K562 (cell line): Measurements from ENCODE around the gene NTM. TPM values are rescaled to one million over a fixed set of nuclear protein-coding genes. Genes with fewer than 3 reads are reported as not detected.

Source experiments
- ATAC-seq: fragments of 200-7000 bp; cut with Tn5 transposase; 3 replicates; pipeline ENCODE4 v1.9.1; 2020; ENCODE audit warnings: moderate library complexity
- BruUV-seq: library from RNA; stranded (reverse); fragments of 400-500 nt; replicated peaks from 2 replicates; lab custom pipeline; 2021; lab: Mats Ljungman, UMichigan
- CTCF ChIA-PET: fragments of 300-600 bp; formaldehyde crosslinking; extraction: SDS; loops from one replicate; lab custom pipeline; 2021; ENCODE audit warnings: low intra/inter-chr PET ratio; lab: Yijun Ruan, JAX
- POLR2A ChIA-PET: fragments of 300-600, 350-650 bp; sonication (Branson Sonifier 250); formaldehyde crosslinking; extraction: SDS; loops from one replicate; lab custom pipeline; 2021; ENCODE audit warnings: antibody characterized with exemption, inconsistent platforms; lab: Yijun Ruan, JAX
- DNase-seq, 4 experiments: peaks; one replicate each; pipeline versions ENCODE4 v3.0.0 to v3.0.0-alpha.2; 2011 to 2018; ENCODE audit warnings: low spot score in 3 of 4, mixed read lengths in 3 of 4; ENCODE audit errors: extremely low read depth in 1 of 4
- FAIRE-seq: peaks from 2 replicates; lab custom pipeline; 2011; peaks lifted over from hg19 to GRCh38; lab: Jason Lieb, UNC
- H2AFZ ChIP-seq: 2 replicates; pipeline ENCODE4 v1.6.0; 2011; ENCODE audit warnings: low read depth, low read length, control low read depth, inconsistent platforms
- H3K27ac ChIP-seq: fragments of 200-600 bp; 3 replicates; pipeline ENCODE4 v1.8.0; 2011; ENCODE audit warnings: low read depth, mild to moderate bottlenecking, control low read depth, inconsistent platforms, low read length, moderate library complexity, mixed read lengths; ENCODE audit errors: extremely low read depth
- H3K27me3 ChIP-seq, 2 experiments: fragments of 300-600 bp in 1 of 2; 2 replicates in 1 of 2; 3 replicates in 1 of 2; pipeline versions ENCODE4 v1.6.0 to v1.8.0; 2011; ENCODE audit warnings: inconsistent platforms in 2 of 2, low read length in 2 of 2, mild to moderate bottlenecking in 1 of 2, mixed read lengths in 1 of 2, moderate library complexity in 1 of 2; ENCODE audit not compliant: control insufficient read depth in 2 of 2, insufficient read depth in 2 of 2
- H3K36me3 ChIP-seq: fragments of 300-600 bp; 3 replicates; pipeline ENCODE4 v1.8.0; 2011; ENCODE audit warnings: mild to moderate bottlenecking, low read length, inconsistent platforms; ENCODE audit not compliant: control insufficient read depth, insufficient read depth
- H3K4me1 ChIP-seq, 2 experiments: fragments of 200-600 bp in 1 of 2; replicated peaks in 1 of 2; 2 replicates in 1 of 2; 3 replicates in 1 of 2; pipeline versions ENCODE4 v1.5.1 to v1.8.0; 2011; ENCODE audit warnings: inconsistent platforms in 2 of 2, low read length in 2 of 2, mild to moderate bottlenecking in 1 of 2, mixed read lengths in 1 of 2, moderate library complexity in 1 of 2; ENCODE audit not compliant: control insufficient read depth in 2 of 2, insufficient read depth in 2 of 2
- H3K4me2 ChIP-seq: 2 replicates; pipeline ENCODE4 v1.6.1; 2011; ENCODE audit warnings: low read length, control low read depth, inconsistent platforms, mixed read lengths; ENCODE audit not compliant: insufficient read depth
- H3K4me3 ChIP-seq: fragments of 200-600 bp; sonication (generic), shearing (Covaris generic); 2 replicates; pipeline ENCODE4 v1.5.1; 2016; ENCODE audit warnings: control low read depth, inconsistent platforms
- H3K79me2 ChIP-seq: fragments of 200-600 bp; 3 replicates; pipeline ENCODE4 v1.8.0; 2011; ENCODE audit warnings: low read length, inconsistent platforms; ENCODE audit not compliant: control insufficient read depth, insufficient read depth
- H3K9ac ChIP-seq, 2 experiments: 2 replicates each; pipeline versions ENCODE4 v1.6.0 to v1.6.1; 2011; ENCODE audit warnings: low read depth in 2 of 2, low read length in 2 of 2, control low read depth in 1 of 2, inconsistent platforms in 1 of 2, mild to moderate bottlenecking in 1 of 2, mixed read lengths in 1 of 2; ENCODE audit not compliant: insufficient read depth in 1 of 2
- H3K9me1 ChIP-seq: one replicate; pipeline ENCODE4 v1.6.0; 2011; ENCODE audit warnings: inconsistent platforms, mild to moderate bottlenecking, low read length, moderate library complexity; ENCODE audit not compliant: control insufficient read depth, insufficient read depth
- H3K9me3 ChIP-seq: replicated peaks from 2 replicates; pipeline ENCODE4 v1.5.1; 2011; ENCODE audit warnings: low read depth, low read length, inconsistent platforms; ENCODE audit not compliant: control insufficient read depth, insufficient read depth
- H4K20me1 ChIP-seq: replicated peaks from 2 replicates; pipeline ENCODE4 v1.6.1; 2011; ENCODE audit warnings: low read length, inconsistent platforms, mixed read lengths; ENCODE audit not compliant: control insufficient read depth, insufficient read depth
- DACH1 ChIP-seq: fragments of 450-650 bp; IDR thresholded peaks from 2 replicates; pipeline ENCODE4 v1.6.1; 2018; ENCODE audit not compliant: partially characterized antibody
- FOSL1 ChIP-seq: fragments of 200-800 bp; sonication (Bioruptor generic); conservative IDR thresholded peaks from 2 replicates; pipeline ENCODE4 v1.6.1; 2016; ENCODE audit warnings: missing genetic modification characterization, missing compliant biosample characterization
- GTF2B ChIP-seq: IDR thresholded peaks from 2 replicates; pipeline ENCODE4 v1.6.1; 2011; ENCODE audit not compliant: insufficient read length; ENCODE audit errors: extremely low read depth
- HMBOX1 ChIP-seq: sonication (generic); IDR thresholded peaks from 2 replicates; pipeline ENCODE4 v1.6.1; 2016
- NFE2 ChIP-seq: IDR thresholded peaks from 2 replicates; pipeline ENCODE4 v1.6.1; 2014; ENCODE audit warnings: antibody characterized with exemption, low read depth
- NFE2L1 ChIP-seq: fragments of 450-650 bp; IDR thresholded peaks from 2 replicates; pipeline ENCODE4 v1.6.1; 2016; ENCODE audit warnings: missing genetic modification characterization, low read depth, mild to moderate bottlenecking, missing compliant biosample characterization, moderate library complexity, borderline replicate concordance
- SPI1 ChIP-seq: IDR thresholded peaks from 2 replicates; pipeline ENCODE4 v1.6.1; 2011; ENCODE audit warnings: low read depth, low read length, control low read depth, borderline replicate concordance
- ZBTB2 ChIP-seq: fragments of 450-650 bp; IDR thresholded peaks from 2 replicates; pipeline ENCODE4 v1.6.1; 2016; ENCODE audit warnings: antibody characterized with exemption
- ZNF146 ChIP-seq: IDR thresholded peaks from one replicate; pipeline ENCODE4 v1.6.1; 2018; ENCODE audit warnings: missing compliant biosample characterization; ENCODE audit not compliant: unreplicated experiment
- ZNF197 ChIP-seq: fragments of 200-800 bp; sonication (Bioruptor generic); IDR thresholded peaks from 2 replicates; pipeline ENCODE4 v1.6.1; 2016; ENCODE audit warnings: low read depth, missing genetic modification characterization, missing compliant biosample characterization
- WGBS: fragments of 100-300 bp; shearing (Covaris generic); methylation state at CpG from one replicate; pipeline ENCODE4 v1.1.6; 2016; ENCODE audit warnings: low coverage, mixed read lengths; ENCODE audit not compliant: insufficient coverage; ENCODE audit errors: missing lambda C conversion rate; 5-methylcytosine and 5-hydroxymethylcytosine counted together
- in situ Hi-C: fragments of 300-500 bp; cut with MboI; formaldehyde crosslinking; loops from 4 replicates; pipeline ENCODE4 v1.15.0; 2018; ENCODE audit warnings: inconsistent platforms, mixed read lengths
- intact Hi-C: fragments of 100-400 bp; cut with micrococcal nuclease; formaldehyde crosslinking; loops from 2 replicates; pipeline ENCODE4 v1.14.2; 2022
- polyA plus RNA-seq, 8 experiments: library from polyadenylated mRNA; depleted of rRNA in 4 of 8; stranded (reverse) in 5 of 8; unstranded in 3 of 8; fragments of >200 nt; fragmentation: Nextera tagmentation in 2 of 8; fragmentation: Illumina TruSeq in 1 of 8; extraction: Ambion mirVana in 2 of 8; extraction: Trizol in 1 of 8; gene quantifications; 2 replicates each; pipeline versions ENCODE4 v1.2.1 to v1.2.3, GENCODE V29; 2011 to 2014; ENCODE audit warnings: inconsistent platforms in 1 of 8, missing spikeins in 1 of 8
- total RNA-seq, 7 experiments: library from RNA; depleted of rRNA in 6 of 7; stranded (reverse); fragments of >200 nt in 6 of 7; fragmentation: Illumina TruSeq in 2 of 7; extraction: Trizol in 2 of 7; gene quantifications; 2 replicates each; pipeline versions ENCODE4 v1.2.1 to v1.2.3, GENCODE V29; 2011 to 2021; ENCODE audit warnings: low replicate concordance in 1 of 7

NTM gene
- total and polyA plus RNA-seq, 9 of the 15 experiments (the other 6 are each of a cell fraction or from before 2014, with no cell fraction given) = not detected

- no peaks in the 10 kb centered on the region for H3K4me1 ChIP-seq
- H3K9me3 ChIP-seq = no peaks in the 10 kb centered on the region; the same call in 1 of the 2 replicates
- no peaks in the 10 kb centered on the region for H4K20me1 ChIP-seq
- H3K9ac ChIP-seq = no peak overlapping the region
- BruUV-seq = no TSS peak
- ATAC-seq (no peak), FAIRE-seq (no peak), DNase-seq (no peak)
- intact Hi-C loops = no loop called here
- ChIA-PET CTCF (no interaction called here), POLR2A (no interaction called here)
- H3K4me2 ChIP-seq = no peak overlapping the region
- no peaks in the 10 kb centered on the region for H3K79me2 ChIP-seq
- no peak for TF ChIP-seq NFE2L1 (tag)
- no peak for TF ChIP-seq DACH1
- no peak for TF ChIP-seq ZNF146 (CRISPR knock-in tag)
- no peak for TF ChIP-seq FOSL1 (tag)
- no peak for TF ChIP-seq HMBOX1
- TF ChIP-seq GTF2B = no peak
- TF ChIP-seq SPI1 = no peak
- no peak for TF ChIP-seq NFE2
- TF ChIP-seq ZNF197 (CRISPR knock-in tag) = no peak
- no peak for TF ChIP-seq ZBTB2
- no peaks in the 10 kb centered on the region for H3K36me3 ChIP-seq
- WGBS = 0% methylated on average over 10 of the region's 10 CpGs
- in situ Hi-C loops = no loop called here
- H3K27ac ChIP-seq = no peak overlapping the region
- no peaks in the 10 kb centered on the region for H3K27me3 ChIP-seq
- H3K4me3 ChIP-seq = no peak overlapping the region
- H3K9me1 ChIP-seq = no peaks in the 10 kb centered on the region
- no peak overlapping the region for H2AFZ ChIP-seq
Measured at GRCh38 chr11:131954146-131954545, 583.7 kb downstream of the NTM start.
